GM12872 (cell line): ENCODE measurements around the gene NMT2.

Experiments used
- TF ChIP-seq, protein P1 (sequence below): IDR thresholded peaks from 3 replicates; pipeline ENCODE4 v1.5.1; 2011; ENCODE audit warnings: low read depth, mild to moderate bottlenecking, low read length, moderate library complexity; ENCODE audit not compliant: insufficient read depth

The NMT2 gene

DNA sequence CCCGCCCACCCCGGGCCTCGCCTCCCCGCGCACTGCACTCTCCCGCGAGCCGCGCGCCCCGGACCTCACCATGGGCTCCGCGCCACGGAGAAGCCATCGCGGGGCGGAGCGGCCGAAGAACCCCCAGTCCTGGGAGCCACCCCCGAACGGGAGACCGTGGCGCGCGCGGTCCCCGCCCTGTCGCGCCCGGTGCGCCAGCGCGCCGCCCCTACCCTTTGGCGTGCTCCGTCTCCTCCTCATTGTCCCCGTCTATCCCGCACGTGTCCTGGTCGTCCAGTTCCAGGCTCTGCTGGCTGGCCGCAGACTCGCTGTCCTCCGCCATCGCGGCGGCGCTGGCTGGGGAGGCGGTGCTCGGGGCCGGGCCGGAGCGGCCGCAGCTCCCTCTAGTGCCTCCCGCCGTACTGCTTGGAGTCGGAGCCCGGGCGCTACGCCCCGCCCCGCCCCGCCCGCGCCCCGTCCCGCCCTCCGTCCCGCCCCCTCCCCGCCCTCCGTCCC, at the start of gene NMT2:
Gene NMT2 (minus strand): TSS at position 403 of the 495 bp plus-strand sequence. CDS start 81 bp downstream, at position 322.
- TF ChIP-seq, protein P1, sequence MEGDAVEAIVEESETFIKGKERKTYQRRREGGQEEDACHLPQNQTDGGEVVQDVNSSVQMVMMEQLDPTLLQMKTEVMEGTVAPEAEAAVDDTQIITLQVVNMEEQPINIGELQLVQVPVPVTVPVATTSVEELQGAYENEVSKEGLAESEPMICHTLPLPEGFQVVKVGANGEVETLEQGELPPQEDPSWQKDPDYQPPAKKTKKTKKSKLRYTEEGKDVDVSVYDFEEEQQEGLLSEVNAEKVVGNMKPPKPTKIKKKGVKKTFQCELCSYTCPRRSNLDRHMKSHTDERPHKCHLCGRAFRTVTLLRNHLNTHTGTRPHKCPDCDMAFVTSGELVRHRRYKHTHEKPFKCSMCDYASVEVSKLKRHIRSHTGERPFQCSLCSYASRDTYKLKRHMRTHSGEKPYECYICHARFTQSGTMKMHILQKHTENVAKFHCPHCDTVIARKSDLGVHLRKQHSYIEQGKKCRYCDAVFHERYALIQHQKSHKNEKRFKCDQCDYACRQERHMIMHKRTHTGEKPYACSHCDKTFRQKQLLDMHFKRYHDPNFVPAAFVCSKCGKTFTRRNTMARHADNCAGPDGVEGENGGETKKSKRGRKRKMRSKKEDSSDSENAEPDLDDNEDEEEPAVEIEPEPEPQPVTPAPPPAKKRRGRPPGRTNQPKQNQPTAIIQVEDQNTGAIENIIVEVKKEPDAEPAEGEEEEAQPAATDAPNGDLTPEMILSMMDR = peak; percentile 37; the same call in 2 of the 3 replicates

DNA sequence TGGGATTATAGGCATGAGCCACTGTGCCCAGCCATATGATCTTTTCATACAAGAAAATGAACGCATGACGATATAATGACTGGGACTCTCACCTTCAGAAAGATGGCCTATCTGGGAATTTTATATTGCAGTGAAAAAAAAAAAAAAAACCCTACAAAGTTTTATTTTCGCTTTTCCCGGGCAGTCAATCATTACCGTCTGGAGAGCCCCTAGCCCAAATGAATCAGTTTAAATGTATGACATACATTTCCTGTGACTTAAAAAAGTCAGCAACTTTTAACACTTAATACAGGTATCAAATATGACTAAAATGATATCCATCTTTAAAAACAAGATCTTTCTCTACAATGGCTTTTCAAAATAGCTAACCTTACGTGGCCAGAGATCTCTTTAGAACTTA, 48.2 kb upstream of the NMT2 start:
- TF ChIP-seq, protein P1 = no peak

- TF ChIP-seq, protein P1 = no peak
Measured at GRCh38 chr10:15214237-15214636, 45.7 kb upstream of the NMT2 start.

DNA sequence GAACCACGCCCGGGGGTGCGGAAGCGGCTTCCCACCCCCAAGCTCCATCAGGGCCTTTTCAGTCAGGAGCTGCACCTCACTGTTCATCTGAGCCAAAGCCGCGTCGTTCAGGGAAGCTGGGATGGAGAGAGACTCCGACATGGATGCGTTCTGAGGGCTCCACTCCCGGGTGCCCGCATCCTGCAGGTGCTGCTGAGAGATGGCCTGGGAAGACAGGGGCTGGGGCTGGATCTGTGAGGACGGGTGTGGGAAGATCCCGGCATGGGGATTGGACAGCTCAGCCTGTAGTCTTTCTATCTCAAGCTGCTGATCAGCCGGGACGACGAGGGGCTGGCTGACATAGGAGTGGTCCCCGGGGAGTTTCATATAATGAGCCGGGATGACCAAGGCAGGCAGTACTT, 45.0 kb upstream of the NMT2 start:
- TF ChIP-seq, protein P1 = no peak

GRCh38 chr10:15211464-15211979, 43.0 kb upstream of the NMT2 start:
- TF ChIP-seq, protein P1 = no peak

DNA sequence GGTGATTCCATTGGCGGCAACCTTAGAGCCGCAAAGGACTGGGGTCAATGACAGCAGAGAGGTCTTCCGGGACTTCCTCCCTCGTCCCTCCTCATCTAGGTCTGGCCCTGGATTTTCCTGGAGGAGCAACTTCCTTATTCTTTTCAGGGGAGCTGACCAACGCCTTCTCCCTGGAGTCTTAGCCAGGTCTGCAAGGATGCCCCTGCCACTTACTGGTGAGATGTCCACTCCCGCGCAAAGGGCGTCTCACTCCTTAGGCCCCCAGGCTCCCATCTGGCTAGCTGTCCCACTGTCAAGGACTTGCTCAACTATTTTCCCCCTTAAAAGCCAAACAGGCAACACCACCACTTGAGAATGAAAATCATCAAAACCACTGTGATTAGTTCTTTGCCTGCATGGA, 42.0 kb upstream of the NMT2 start:
- TF ChIP-seq, protein P1 = no peak

DNA sequence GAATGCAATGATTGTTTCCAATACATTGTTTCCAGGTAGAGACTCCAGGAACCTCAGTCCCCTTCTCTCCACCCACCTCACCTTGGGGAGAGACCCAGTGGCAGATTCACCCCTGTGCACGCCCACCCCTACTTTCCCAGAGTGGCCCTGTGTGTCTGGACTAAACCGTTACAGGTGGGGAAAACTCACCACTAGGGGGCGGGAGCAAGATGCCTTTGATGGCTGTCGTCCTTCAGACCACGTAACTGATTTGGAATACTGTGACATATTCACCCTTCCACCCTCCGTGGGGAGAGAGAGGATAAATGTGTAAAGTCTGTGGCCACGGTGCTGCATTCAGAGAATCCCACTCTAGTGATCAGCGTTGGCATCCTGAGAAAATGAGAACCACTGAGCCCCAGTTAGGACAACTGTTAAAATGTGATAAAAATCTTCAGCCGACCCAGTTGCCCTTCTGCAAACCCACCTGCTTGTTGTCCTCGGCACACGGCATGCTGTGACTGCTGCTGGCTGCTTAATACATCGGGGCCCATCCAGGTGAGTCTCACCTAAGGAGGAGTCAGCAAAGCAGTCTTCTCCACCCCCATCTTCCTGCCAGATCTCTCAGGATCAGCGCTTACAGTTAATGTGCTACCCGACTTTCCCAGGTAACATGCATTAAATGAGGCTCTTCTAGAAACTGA, 41.5 kb upstream of the NMT2 start:
- TF ChIP-seq, protein P1 = peak; percentile 92
